GM13977 (cell line): ENCODE results near the gene MAPRE3.
A peak's percentile ranks its signal among the peaks of the same experiment; 100 is the strongest.
"Not testable (repeated sequence)": the region's sequence is repeated elsewhere in the genome, so short reads cannot be mapped to it uniquely, and the experiment has no call there.

Experiments used
- DNase-seq: peaks from one replicate; pipeline ENCODE4 v3.0.0; 2012; ENCODE audit warnings: low spot score
- CTCF ChIP-seq: IDR thresholded peaks from 2 replicates; pipeline ENCODE4 v1.5.1; 2012; ENCODE audit warnings: mild to moderate bottlenecking, control low read depth; ENCODE audit not compliant: insufficient read depth; ENCODE audit errors: extremely low read depth, missing control alignments
- in situ Hi-C: fragments of 300-500 bp; cut with MboI; formaldehyde crosslinking; loops from one replicate; pipeline ENCODE4 v1.12.0; 2022; ENCODE audit warnings: low sequenced_read_pairs, low pct_unique_long_range_greater_than_20kb, mixed read lengths, inconsistent platforms; ENCODE audit not compliant: unreplicated experiment

Gene MAPRE3

GRCh38 chr2:26970244-26970927 is at the start of gene MAPRE3:
Gene MAPRE3 (plus strand): TSS chr2:26970637. CDS start chr2:27022219, 51,582 bp downstream.
- in situ Hi-C loops = loop anchor here (25.0 kb wide), 2 partner anchors 217 to 317 kb away; partner anchors contain the start of genes DNAJC5G and TRIM54

GRCh38 chr2:26921323-26921722 is 49.1 kb upstream of the MAPRE3 start:
- no peak for DNase-seq
- TF ChIP-seq CTCF = no peak
- in situ Hi-C loops = no loop called here

More at GRCh38 chr2:26970244-26970927, at the start of gene MAPRE3:
- peak; percentile 95 for DNase-seq
- no peak for TF ChIP-seq CTCF

GRCh38 chr2:26922405-26923188 is 47.8 kb upstream of the MAPRE3 start:
- in situ Hi-C loops = no loop called here
- peak; percentile 68 for DNase-seq
- TF ChIP-seq CTCF = peak; percentile 56

GRCh38 chr2:26923189-26923466 is 47.3 kb upstream of the MAPRE3 start:
- DNase-seq, in situ Hi-C loops: not testable (repeated sequence)

- TF ChIP-seq CTCF = no peak
- no peak for DNase-seq
- in situ Hi-C loops = no loop called here
Measured at GRCh38 chr2:26924731-26925099, 45.7 kb upstream of the MAPRE3 start.

GRCh38 chr2:26925100-26925791 is 45.2 kb upstream of the MAPRE3 start:
- in situ Hi-C loops = no loop called here
- TF ChIP-seq CTCF = no peak
- DNase-seq = no peak

- in situ Hi-C loops = no loop called here
- TF ChIP-seq CTCF = no peak
- DNase-seq = no peak
Measured at GRCh38 chr2:26927221-26927620, 43.2 kb upstream of the MAPRE3 start.
